Measurements from ENCODE around the gene STMND1.

The STMND1 gene

DNA sequence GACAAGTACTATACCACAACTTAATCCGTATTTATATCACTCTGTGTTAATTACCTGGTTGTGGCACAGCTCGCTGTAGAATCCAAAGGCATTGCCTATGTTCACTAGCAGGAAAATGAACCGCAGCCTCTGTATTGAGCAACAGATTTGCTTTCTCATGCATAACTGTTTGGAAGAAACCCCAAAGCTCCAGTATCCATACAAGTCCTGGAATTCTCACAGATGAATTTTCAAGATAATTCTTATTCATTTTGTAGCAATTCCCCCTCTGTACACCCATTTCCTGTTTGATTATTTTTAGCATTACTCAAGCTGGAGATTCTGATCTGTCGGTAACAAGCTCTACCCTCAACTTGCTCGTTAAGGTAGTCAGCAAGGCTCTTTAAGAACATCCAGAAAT, 63.5 kb downstream of the STMND1 start:
- DNase-seq (ENCODE audit: low read depth) = no peak

DNA sequence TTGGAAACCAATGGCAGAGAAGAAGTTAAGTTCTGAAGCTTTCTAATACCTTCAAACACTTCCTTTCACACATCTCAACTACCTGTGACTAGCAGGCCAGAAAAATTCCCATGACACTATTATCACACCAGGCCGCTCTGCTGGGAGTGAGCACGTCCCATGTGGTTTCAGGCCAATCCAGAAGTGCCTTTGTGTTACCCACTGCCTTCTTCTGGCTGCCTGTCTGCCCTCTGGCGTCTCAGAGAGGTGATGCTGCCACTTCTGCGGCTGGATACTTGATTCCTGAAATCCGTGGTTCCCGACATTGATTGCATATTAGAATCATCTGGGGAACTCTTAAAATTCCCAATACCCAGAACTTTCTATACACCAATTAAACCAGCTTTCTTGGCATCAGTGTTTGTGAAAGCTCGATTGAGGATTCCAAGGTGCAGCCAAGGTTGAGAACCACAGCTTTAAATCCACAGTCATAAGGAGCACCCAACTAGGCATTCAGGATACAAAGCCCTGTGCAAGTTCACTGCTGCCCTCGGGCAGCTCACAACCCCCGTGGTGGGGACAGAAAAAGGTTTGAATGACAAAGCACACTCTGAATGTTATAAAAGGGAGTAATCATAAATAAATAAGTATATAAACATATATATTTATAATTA, 65.6 kb downstream of the STMND1 start:
- no peak for DNase-seq (ENCODE audit: low read depth)

DNA sequence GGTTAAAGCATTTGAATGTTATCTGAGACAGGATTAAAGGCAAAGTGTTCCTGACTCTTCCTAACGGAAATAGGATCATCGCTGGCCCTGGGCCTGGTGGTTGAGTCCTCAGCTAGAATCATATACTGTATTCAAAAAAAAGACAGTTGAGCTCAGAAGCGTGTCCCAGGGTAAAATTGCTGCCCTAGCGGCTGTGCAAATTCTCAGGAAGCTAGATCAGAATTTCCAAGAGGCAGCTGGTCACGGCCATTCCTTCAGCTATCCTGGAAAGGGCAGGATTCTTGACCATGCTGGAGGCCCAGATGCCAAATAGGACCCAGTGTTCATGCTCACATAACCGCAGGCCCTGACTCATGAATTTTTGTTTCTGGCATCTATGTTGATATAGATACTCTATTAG, 67.4 kb downstream of the STMND1 start:
- no peak for DNase-seq (ENCODE audit: low read depth)

DNA sequence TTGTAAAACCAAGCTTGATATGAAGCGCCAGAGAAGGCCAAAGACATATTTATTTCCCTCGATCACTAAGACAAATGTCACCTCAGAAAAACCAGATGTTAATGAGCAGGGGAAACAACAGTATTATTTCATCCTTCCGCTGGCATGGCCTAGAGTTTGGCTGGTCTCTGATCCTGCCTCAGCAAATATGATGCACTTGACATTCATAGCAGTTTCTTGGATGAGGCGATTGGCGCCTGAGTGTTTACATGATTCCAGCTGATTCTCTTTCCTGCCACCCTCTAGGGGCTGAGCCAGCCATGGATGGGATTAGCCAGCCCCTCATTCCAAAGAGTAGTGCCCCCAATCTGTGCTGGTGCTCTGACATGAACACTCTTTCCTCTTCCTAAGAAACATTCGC, 67.9 kb downstream of the STMND1 start:
- no peak for DNase-seq (ENCODE audit: low read depth)

DNA sequence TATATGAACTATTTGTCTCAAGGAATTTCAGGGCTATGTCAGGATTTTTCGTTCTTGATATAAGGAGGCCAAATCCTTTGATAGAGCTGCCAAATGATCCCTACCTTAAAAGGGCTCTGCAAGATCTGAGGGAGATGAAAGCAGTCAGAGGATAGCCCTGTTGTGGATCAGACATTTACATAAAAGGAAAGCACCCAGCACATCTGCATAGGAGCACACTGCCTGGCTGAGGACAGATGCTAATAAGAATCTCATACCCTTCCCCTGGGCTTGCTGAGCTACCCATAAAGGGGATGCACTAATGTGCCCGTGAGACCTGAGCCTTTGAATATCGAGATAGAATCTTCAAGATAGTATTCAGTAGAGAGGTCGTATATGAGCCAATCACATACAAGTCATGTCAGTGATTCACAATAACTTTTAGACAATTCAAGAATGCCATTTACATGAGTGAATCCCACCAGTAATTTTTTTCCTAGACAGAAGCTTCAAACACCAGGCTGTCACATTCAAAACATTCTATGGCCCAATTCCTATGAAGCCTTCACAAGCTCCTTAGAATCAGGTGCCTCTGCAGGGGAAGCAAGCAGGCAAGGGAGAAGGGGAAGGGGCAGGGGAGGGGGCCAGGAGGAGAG, 71.1 kb downstream of the STMND1 start:
- DNase-seq (ENCODE audit: low read depth) = no peak

DNA sequence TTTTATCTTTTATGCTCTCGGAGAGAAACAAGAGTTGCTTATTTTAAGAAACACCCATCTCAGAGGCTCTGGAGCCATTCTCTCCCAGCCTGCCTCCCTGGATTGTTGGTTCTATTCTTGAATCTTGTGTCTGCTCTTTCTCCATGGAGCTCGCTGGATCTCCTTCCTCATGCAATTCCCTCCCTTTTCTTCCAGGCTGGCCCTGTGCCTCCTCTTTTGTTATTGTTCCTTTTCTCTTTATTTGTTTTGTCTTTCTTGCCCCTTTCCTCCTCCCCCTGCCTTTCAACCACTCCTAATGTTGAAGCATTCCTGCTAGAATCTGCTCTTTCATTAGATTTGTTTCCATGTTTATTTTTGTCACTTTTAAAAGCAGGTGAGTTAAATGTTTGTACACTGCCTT, 76.5 kb downstream of the STMND1 start:
- no peak for DNase-seq (ENCODE audit: low read depth)

DNA sequence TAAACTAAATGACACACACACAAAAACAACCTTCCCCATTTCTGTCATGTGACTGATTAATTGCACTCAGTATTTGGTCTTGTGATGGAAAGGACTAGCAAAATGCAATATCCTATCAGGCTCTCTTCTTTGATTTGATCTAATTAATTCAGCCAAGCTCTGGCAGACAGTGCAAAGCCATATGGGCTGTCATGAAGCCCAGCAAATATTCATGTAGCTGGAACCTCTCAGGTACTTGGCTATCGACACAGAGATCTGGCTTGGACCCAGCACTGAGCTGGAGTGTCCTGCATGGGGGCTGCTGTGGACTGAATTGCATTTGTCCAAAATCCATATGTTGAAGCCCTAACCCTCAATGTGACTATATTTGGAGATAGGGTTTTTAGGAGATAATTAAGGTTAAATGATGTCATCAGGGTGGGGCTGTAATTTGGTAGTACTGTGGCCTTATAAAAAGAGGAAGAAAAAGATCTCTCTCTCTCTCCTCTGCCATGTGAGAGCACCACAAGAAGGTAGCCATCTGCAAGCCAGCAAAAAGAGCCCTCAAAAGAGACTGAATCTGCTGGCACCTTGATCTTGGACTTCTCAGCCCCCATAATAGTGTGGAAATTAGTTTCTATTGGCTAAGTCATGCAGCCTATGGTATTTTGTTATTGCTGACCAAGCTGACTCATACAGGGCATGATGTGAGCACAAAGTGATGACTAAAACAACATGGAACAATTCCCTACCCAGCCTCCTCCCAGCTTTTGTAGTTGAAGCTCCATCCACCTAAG, 77.1 kb downstream of the STMND1 start:
- no peak for DNase-seq (ENCODE audit: low read depth)

DNA sequence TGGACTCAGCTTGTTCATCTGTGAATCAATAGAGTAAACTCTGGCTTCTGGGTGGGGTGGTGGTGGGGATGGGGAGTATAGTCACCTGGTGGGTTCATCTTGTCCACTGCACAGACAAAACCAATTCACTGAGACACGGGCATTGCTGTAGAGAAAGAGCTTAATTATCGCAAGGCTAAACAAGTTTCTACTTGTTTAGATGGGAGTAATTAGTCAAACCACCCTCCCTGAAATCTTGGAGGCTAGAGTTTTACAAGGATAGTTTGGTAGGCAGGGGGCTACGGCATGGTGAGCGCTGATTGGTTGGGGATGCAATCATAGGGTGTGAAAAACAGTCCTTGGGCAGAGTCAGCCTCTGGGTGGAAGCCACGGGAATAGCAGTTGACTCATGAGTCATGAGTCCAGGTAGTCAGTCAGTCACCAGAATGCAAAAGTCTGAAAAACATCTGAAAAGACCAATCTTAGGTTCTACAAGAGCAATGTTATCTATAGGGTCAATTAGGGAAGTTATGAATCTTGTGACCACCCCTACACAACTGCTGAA, 77.8 kb downstream of the STMND1 start:
- DNase-seq (ENCODE audit: low read depth) = no peak
